ENCODE results near the gene RASSF8. TPM values are rescaled to one million over a fixed set of nuclear protein-coding genes. Genes with fewer than 3 reads are reported as not detected.

Gene RASSF8
- total and polyA plus RNA-seq, 11 donors = 5.2 to 44.6 (median 28.5) TPM

DNA sequence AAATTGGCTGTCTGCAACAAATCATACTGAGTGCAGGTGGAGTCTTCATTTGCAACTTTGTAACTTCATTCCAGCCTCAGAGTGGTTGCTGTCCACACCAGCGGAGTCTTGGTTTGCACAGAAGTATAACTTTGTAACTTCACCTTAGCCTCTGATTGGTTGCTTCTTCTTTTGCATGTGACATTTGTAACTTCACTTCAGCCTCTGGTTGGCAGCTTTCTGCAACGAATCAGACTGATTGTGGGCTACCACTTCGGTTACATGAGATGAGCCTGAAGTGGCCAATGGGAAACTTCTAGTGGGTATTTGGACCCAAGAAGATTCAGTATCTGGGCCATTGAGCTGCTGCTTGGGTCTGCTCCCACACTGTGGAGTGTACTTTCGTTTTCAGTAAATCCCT lies 17.8 kb downstream of the RASSF8 start:
- Histone ChIP-seq H3K9me3 (no peaks in the 10 kb centered on the region), H3K4me1 (peaks cover 0 to 67% (median 26%) of the 10 kb centered on the region in 12 donors), H3K27me3 (no peaks in the 10 kb centered on the region), H3K27ac (peak overlapping the region in 2 of 12 donors; percentile 12 to 58), H3K4me3 (peak overlapping the region in 3 of 12 donors; percentile 4 to 27 (median 13)), H3K36me3 (no peaks in the 10 kb centered on the region)
- DNase-seq (no peak), ATAC-seq (peak in 1 of 4 donors; percentile 12)
- WGBS, 4 donors = 74 to 91% (median 84%) methylated on average over 4 of the region's 4 CpGs
- TF ChIP-seq, protein P1, sequence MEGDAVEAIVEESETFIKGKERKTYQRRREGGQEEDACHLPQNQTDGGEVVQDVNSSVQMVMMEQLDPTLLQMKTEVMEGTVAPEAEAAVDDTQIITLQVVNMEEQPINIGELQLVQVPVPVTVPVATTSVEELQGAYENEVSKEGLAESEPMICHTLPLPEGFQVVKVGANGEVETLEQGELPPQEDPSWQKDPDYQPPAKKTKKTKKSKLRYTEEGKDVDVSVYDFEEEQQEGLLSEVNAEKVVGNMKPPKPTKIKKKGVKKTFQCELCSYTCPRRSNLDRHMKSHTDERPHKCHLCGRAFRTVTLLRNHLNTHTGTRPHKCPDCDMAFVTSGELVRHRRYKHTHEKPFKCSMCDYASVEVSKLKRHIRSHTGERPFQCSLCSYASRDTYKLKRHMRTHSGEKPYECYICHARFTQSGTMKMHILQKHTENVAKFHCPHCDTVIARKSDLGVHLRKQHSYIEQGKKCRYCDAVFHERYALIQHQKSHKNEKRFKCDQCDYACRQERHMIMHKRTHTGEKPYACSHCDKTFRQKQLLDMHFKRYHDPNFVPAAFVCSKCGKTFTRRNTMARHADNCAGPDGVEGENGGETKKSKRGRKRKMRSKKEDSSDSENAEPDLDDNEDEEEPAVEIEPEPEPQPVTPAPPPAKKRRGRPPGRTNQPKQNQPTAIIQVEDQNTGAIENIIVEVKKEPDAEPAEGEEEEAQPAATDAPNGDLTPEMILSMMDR (IDR thresholded peaks at IDR 0.05) = no peak
- no peak for TF ChIP-seq POLR2A (IDR thresholded peaks at IDR 0.05)
- intact Hi-C loops (cut with DNase I) = loop anchor here in 3 of 10 donors (2.0 to 5.0 kb wide), 2 partner anchors 21 to 36 kb away; no protein-coding TSS in a partner anchor

DNA sequence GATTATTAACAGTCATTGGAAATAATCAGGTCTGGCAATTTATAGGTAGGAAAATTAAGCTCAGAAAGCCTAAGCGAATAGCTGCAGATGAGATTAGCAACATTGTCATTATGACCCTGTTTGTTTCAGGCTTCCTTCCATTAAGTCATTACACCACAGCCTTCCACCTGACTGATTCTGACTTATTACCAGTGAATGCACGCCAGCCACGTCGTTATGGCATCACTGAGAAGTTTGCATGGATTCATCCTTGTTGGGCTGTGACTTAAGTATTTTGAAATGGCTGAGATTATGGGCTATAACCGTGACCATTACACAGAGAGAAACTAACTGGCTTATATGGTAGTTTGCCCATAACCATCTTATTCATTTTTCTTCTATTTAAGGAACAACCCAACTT lies 18.6 kb downstream of the RASSF8 start:
- intact Hi-C loops (cut with DNase I) = loop anchor here in 3 of 10 donors (2.0 to 5.0 kb wide), 2 partner anchors 20 to 35 kb away; no protein-coding TSS in a partner anchor
- H3K27ac ChIP-seq = peak overlapping the region in 1 of 12 donors; percentile 58
- 94 to 95% (median 95%) methylated on average over 5 of the region's 5 CpGs for WGBS, 4 donors
- no peaks in the 10 kb centered on the region for H3K9me3 ChIP-seq
- DNase-seq (no peak), ATAC-seq (no peak)
- no peak for TF ChIP-seq POLR2A (IDR thresholded peaks at IDR 0.05)
- TF ChIP-seq, protein P1 (IDR thresholded peaks at IDR 0.05) = no peak
- H3K36me3 ChIP-seq = no peaks in the 10 kb centered on the region
- no peaks in the 10 kb centered on the region for H3K27me3 ChIP-seq
- peaks cover 0 to 63% (median 27%) of the 10 kb centered on the region in 12 donors for H3K4me1 ChIP-seq
- H3K4me3 ChIP-seq = no peak overlapping the region

DNA sequence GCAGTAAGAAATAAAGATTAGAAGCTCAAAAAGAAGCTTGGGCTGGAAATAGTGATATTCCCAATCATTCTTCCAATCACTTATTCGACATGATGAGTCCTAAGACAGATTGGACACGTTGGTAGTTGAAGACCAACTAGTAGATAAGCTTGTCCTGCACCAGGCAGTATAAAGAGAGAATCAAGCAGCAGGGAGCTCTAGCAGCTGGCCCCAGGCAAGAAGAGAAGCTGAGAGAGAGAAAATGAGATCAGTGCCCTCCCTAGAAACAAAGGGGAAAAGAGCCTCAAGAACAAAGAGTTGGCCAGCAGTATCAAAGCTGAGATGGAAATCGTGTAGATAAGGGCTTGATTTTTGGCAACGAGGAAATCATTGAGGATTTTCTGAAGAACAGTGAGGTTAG lies 20.6 kb downstream of the RASSF8 start:
- Histone ChIP-seq H3K27ac (no peak overlapping the region), H3K9me3 (no peaks in the 10 kb centered on the region), H3K4me1 (peaks cover 0 to 64% (median 29%) of the 10 kb centered on the region in 12 donors), H3K27me3 (no peaks in the 10 kb centered on the region), H3K4me3 (no peak overlapping the region), H3K36me3 (no peaks in the 10 kb centered on the region)
- TF ChIP-seq, protein P1 (IDR thresholded peaks at IDR 0.05) = no peak
- no peak for TF ChIP-seq POLR2A (IDR thresholded peaks at IDR 0.05)
- intact Hi-C loops (cut with DNase I) = loop anchor here in 2 of 10 donors (5.0 kb wide), 1 partner anchor 33 kb away; no protein-coding TSS in a partner anchor
- DNase-seq = no peak
- no peak for ATAC-seq
- 52 to 62% (median 56%) methylated on average over 4 of the region's 4 CpGs for WGBS, 4 donors

DNA sequence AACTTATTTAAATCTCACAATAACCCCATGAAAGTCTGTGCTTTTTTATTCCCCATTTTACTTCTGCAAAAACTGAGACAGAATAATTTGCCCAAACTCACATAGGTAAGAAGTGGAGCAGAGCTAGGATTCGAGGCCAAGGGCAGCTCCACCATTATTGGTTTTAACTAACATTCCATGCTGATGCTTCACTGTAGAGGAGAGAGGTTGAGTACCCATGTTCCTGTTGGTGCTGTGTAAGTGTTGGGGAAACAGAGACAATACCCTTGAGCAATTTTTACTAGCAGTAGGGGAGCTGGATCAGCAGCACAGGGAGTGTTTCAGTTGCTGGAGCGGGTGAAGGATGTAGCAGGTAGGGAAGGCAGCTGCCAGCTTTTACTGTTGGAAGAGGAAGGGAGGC lies 21.1 kb downstream of the RASSF8 start:
- intact Hi-C loops (cut with DNase I) = loop anchor here in 2 of 10 donors (5.0 kb wide), 1 partner anchor 33 kb away; no protein-coding TSS in a partner anchor
- Histone ChIP-seq H3K27ac (no peak overlapping the region), H3K9me3 (no peaks in the 10 kb centered on the region), H3K4me3 (no peak overlapping the region), H3K4me1 (peaks cover 0 to 60% (median 28%) of the 10 kb centered on the region in 12 donors), H3K36me3 (no peaks in the 10 kb centered on the region), H3K27me3 (no peaks in the 10 kb centered on the region)
- TF ChIP-seq, protein P1 (IDR thresholded peaks at IDR 0.05) = no peak
- TF ChIP-seq POLR2A (IDR thresholded peaks at IDR 0.05) = no peak
- ATAC-seq (no peak), DNase-seq (no peak)
- 92 to 97% (median 95%) methylated on average over 2 of the region's 2 CpGs for WGBS, 4 donors

Measured in heart left ventricle (tissue), 16 donors.